HTR-8/SVneo (cell line): ENCODE measurements around the gene LCN2.
"Not testable (repeated sequence)": the region's sequence is repeated elsewhere in the genome, so short reads cannot be mapped to it uniquely, and the experiment has no call there.

Source experiments
- DNase-seq: peaks from one replicate; pipeline ENCODE4 v3.0.0; 2011; ENCODE audit warnings: low spot score, mixed read lengths; ENCODE audit not compliant: insufficient read length
- FAIRE-seq: peaks from 2 replicates; lab custom pipeline; 2011; peaks lifted over from hg19 to GRCh38; lab: Jason Lieb, UNC

The LCN2 gene

DNA sequence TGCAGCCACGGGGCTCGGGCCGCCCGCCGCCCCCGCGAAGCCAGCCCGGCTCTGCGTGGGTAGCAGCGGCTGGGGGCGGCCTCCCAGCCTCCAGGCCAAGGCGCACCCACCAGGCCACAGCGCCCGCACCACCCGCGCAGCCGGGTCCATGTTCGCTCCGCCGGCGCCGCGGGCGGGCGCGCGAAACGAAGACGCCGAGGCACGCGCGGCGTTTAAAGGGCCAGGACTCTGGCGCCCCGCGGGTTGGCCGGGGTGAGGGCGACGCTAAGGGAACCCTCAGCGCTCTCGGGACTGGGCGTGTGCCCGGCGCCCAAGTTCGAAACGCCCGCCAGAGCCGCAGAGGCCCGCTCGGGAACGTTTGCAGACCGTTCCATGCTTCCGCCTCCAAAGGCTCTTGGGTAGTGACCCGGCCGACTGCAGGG lies 21.7 kb upstream of the LCN2 start, which contains the start of gene PTGES2:
PTGES2 (minus strand) TSS at position 162 of the 422 bp plus-strand sequence; CDS start at position 150, 12 bp downstream.
- DNase-seq (peak; percentile 65), FAIRE-seq (no peak)

GRCh38 chr9:128127990-128128835 lies 21.0 kb upstream of the LCN2 start:
- DNase-seq (peak; percentile 64), FAIRE-seq (no peak)

DNA sequence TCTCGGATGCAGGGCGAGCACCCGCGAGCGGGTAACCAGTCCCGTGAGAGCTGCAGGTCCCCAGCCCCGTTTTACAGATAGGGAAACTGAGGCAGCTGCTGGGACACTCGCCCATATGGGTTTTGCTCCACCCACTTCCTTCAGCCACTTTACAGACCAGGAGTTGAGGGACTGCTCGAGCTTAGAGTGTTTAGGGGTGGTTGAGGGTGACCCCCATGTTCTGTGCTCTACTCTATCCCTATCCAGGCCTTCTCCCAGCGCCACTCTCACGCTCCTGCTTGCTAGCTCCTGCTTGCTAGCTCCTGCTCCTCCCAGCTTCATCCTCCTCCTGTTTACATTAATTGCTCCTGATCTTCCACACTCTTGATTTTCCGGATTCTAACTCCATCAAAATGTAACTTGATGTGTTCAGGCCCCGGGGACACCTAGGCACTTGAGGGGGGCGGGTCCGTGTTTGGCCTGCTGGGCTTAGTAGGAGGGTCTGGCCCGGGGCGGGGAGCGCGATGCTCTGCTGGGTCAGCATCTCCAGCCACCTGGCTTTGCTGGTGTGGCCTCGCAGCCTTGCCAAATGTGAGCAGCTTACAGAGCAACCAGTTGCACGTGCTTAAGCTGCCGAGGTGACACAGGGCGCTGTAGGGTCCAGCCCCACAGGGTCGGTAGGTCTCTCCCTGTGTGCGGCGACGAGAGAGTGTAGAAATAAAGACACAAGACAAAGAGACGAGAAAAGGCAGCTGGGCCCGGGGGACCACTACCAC lies 20.2 kb upstream of the LCN2 start:
- no peak for FAIRE-seq

GRCh38 chr9:128129976-128130590 lies 19.2 kb upstream of the LCN2 start:
- DNase-seq, FAIRE-seq: not testable (repeated sequence)

More for the DNA sequence above, 20.2 kb upstream of the LCN2 start:
- DNase-seq = no peak

DNA sequence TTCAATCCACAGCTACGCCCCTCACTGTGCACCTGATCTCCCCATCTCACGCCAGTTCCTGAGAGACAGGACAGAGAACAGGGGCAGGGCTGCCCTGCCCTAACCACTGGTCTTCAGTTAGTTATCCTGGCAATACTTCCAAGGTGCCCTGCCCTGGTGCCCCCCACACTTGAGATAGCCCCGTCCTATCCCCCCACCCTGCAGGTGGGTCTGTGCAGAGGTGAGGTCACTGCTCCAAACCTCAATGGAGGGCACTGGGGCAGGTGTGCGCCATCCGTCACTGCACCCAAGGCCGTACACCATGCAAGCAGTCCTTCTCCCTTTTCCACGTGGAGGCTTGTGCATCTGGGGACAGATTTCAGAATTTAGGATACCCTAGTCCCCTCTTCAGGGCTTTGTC lies 18.6 kb upstream of the LCN2 start:
- FAIRE-seq, DNase-seq: not testable (repeated sequence)

- not testable (repeated sequence) for DNase-seq, FAIRE-seq
Observed at GRCh38 chr9:128131346-128131745, 17.9 kb upstream of the LCN2 start.

DNA sequence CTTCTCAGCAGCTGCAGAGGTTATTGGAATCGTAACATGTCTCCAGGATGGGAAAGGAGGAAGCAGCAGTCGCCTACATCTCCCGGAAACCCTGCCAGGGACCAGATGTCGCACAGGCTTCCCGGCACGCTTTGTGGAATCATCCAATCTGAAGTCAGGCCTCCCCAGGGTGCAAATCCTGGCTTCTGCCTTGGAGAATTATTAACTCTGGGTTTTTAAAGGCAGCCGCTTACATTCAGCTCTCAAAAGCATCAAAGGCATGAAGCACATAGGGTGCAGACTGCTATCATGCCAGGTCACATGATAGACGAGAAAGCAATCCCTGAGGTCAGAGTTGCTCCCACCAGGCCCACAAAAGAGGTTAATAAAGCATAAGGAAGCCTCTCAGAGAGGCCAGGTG lies 17.1 kb upstream of the LCN2 start:
- not testable (repeated sequence) for FAIRE-seq, DNase-seq

DNA sequence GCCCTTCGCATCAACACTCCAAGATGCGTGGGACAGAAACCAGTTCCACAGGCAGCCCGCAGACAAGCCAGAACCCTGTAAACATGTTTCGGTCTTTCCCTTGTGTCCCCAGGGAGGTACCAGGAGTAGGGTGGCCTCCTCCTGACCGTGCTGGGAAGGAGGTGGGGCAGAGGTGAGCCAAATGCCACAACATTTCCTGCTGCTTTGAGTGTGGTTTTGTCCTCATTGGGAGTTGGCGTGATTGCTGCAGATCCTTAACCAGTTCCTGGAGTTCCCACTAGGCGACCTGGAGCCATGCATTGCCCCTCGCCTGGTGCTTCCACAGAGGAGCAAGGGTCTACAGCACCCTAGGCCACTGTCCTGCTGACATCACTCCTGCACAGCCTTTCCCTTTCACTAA lies 13.7 kb upstream of the LCN2 start:
- not testable (repeated sequence) for FAIRE-seq, DNase-seq

DNA sequence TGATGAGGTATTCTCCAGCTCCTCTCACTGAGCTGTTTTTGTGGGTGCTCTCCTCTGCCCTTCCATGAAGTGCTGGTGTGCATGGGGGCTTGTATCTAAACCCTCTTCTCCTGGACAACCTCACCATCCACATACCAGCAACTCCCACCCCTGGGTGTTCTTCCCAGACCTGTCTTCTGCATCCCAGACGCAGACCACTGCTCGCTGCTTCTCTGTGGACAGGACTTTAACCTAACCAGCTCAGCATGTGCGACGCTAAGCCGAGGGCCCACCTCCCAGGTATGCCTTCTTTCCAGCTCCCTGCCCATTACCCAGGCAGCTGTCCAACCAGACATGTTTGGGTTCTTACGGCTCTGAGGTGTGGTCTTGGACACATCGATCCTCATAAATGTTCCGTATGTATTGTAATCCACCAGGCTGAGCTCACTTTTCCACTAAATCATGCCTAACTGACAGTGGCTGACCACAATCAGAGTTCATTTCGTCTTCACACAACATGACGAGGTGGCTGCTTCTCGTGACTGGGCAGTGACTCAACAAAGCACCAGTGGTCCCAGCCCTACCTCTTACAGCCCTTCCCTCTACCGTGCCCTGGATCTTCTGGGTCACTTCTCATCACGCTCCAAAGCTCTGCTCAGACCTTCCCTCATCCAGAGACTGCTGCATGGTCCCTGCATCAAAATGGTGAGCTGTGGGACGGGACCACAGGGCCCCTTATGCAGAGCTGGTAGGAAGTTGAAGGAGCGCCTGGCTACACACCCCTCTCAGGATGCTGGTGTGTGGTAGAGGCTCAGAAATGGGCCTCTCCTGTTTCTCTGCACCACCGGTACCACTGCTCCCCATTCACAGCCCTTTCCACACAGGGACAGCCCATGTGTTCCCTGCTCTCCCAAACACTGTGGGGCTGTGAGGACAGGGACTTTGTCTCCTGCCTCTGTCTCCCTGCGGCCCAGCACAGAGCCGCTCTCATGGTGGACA lies 12.1 kb upstream of the LCN2 start:
- peak; percentile 84 for FAIRE-seq

DNA sequence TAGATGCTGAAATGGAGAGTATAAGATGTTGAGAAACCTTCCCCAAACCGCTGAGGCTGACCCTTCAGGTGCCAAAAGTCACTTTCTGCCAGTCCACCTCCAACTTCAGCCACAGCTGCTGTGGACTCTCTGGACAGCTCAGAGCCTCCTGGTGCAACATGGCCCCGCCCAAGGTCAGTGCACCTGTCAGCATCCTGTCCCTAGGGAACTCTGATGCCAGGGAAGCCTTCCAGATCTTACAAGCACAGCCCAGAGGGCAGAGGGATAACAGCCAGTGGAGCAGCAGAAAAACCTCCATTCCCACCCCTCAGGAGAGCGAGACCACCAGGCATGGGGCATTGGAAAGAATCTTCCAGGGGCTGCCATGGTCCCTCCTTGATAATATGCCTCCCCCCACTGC lies 11.3 kb upstream of the LCN2 start:
- DNase-seq (no peak), FAIRE-seq (no peak)

More for the DNA sequence above, 12.1 kb upstream of the LCN2 start:
- DNase-seq = peak; percentile 62

DNA sequence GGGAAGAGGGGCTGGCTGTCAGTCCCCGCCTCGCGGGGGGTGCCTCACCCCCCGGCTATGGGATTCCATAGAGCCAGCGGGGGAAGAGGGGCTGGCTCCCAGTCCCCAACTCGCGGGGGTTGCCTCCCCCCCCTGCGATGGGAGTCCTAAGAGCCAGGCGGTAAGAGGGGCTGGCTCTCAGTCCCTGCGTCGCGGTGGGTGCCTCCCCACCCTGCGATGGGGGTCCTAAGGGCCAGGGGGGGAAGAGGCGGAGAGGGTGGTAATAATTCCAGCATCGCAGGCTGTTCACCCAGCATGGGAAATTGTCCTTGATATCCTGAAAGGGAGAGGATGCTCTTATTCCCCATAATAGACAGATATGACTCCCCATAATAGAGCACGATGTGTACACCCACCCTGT lies 9.6 kb upstream of the LCN2 start:
- no peak for FAIRE-seq
- DNase-seq = no peak

DNA sequence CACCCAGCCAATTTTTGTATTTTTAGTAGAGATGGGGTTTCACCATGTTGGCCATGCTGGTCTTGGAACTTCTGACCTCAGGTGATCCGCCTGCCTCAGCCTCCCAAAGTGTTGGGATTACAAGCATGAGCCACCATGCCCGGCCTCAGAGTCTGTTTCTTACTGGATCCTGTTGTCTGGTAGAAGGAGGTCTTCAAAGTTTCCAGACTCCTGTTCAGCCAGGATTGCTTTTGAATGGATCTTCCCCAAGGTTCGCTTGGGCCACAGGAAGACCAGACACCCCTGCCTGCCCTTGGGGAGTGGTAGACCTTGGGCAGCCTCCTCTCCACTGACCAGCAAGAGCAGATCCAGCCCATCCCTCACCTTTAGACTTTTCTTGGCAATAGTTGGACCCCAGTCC lies 7.6 kb upstream of the LCN2 start:
- no peak for FAIRE-seq
- DNase-seq = no peak

DNA sequence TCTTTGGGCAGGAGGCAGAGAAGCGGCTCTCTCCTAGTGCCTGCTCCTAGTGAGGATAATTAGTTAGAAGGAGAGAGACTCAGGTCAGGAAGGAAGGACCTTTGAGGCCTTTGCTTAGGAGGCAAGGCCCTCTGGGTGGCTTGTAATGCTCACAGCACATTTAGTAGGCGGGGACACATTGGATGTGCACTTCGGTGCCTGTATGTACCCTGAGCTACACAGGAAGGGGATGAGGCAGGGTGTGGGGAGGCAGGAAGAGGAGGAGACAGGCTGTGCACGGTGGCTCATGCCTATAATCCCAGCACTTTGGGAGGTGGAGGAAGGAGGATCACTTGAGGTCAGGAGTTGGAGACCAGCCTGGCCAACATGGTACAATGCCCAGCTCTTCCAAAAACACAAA lies 7.2 kb upstream of the LCN2 start:
- FAIRE-seq = no peak

DNA sequence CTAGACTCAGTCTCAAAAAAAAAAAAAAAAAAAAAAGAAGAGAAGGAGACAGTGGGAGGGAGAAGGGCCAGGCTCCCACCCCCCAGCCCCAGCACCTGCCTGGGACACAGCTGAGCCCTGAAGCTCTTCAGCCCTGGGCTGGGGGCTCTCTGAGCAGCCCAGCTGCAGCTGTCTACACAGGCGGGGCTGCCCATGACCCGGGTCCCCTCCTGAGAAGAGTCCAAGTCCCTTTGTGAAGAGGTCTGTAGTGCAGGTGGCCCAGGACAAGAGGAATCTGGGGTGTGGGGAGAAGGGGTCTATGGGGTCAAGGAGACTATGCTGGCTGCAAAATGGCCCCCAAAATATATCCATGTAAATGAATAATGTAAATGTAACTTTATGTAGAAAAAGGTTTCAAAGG lies 6.7 kb upstream of the LCN2 start:
- no peak for FAIRE-seq
- no peak for DNase-seq

More for the DNA sequence above, 7.2 kb upstream of the LCN2 start:
- DNase-seq = no peak

DNA sequence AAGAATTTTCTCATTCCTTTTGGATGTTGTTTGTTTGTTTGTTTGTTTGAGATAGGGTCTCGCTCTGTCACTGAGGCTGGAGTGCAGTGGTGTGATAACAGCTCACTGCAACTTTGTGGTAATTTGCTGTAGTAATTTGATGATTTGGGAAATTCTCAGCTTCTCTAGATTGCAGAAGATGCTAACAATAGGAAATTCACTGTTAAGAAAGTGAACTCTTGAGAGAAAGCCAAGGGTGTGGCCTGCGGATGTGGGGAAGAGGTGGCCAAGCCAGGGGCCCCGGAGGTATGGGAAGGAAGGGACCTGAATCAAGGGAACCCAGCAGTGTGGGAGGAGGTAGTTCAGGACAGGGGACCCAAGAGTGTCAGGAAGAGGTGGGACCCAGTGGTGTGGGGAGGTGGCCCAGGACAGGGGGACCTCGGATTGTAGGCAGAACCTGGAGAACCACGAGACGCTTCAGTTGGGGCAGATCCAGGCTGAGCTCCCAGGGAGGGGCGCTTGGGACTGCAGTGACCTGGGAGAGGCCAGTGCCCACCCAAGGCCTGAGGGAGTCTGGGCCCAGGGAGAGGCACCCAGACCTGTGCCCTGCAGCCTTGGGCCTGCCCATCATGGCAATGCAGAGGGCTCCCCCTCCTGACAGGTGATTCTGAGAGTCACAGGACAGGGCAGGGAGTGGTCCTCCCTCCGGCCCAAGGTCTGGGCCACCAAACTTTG lies 5.6 kb upstream of the LCN2 start:
- DNase-seq = no peak
- FAIRE-seq = no peak

- FAIRE-seq = no peak
- no peak for DNase-seq
Observed at GRCh38 chr9:128144239-128145181, 4.7 kb upstream of the LCN2 start.

- DNase-seq (no peak), FAIRE-seq (no peak)
Observed at GRCh38 chr9:128145536-128145935, 3.7 kb upstream of the LCN2 start.

DNA sequence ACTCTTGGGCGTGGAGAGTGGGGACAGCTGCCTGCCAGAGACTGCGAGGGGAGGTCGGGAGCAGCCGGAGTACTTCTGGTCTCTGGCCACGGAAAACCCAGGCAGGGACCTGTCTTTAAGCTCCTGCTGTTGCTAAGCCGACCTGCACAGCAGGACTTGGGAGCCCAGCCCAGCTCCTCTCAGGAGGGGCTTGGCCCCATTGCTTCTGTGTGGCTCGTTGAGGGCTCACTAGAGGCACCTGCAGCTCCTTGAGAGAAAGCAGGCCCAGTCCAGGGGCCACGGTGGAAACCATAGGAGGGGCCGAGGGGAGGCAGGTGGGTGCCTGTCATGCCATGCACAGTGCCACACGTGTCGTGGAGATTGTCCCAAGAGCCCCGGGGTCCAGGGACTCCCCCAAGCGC lies 3.3 kb upstream of the LCN2 start:
- no peak for FAIRE-seq
- no peak for DNase-seq
